ENCODE results near the gene EMID1.

- TF ChIP-seq CTCF (IDR thresholded peaks at IDR 0.05), result no peak
- TF ChIP-seq EZH2 (IDR thresholded peaks at IDR 0.05), result no peak
- no peak for TF ChIP-seq EZH2phosphoT487 (IDR thresholded peaks at IDR 0.05)
Measured at GRCh38 chr22:29268511-29269229, 63.0 kb downstream of the EMID1 start.

Data from neural progenitor cell (in vitro differentiated cells).